Nucleus accumbens (tissue), 56 donors: ENCODE results near the gene CXCL16.
"Not testable (repeated sequence)": the region's sequence is repeated elsewhere in the genome, so short reads cannot be mapped to it uniquely, and the experiment has no call there.

Source experiments
- DNase-seq, 56 donors: peaks; one replicate each; lab custom pipeline; 2025; lab: John Stamatoyannopoulos, UW

The CXCL16 gene

GRCh38 chr17:4724650-4725049 is 15.1 kb downstream of the CXCL16 start:
- no peak for DNase-seq

GRCh38 chr17:4722678-4723240 is 17.0 kb downstream of the CXCL16 start:
- DNase-seq = no peak

- no peak for DNase-seq
These were observed 18.3 kb downstream of the CXCL16 start for GRCh38 chr17:4721203-4722135.

- DNase-seq = no peak
These were observed 18.9 kb downstream of the CXCL16 start for GRCh38 chr17:4720787-4721186.

- no peak for DNase-seq
These were observed 20.0 kb downstream of the CXCL16 start for GRCh38 chr17:4719684-4720221.

GRCh38 chr17:4719146-4719545 is 20.6 kb downstream of the CXCL16 start:
- DNase-seq = no peak

- no peak for DNase-seq
These were observed 21.5 kb downstream of the CXCL16 start for GRCh38 chr17:4718276-4718675.

GRCh38 chr17:4717791-4718190 is 21.9 kb downstream of the CXCL16 start:
- no peak for DNase-seq

GRCh38 chr17:4716081-4716480 is 23.6 kb downstream of the CXCL16 start:
- DNase-seq = no peak

GRCh38 chr17:4715063-4715744 is 24.5 kb downstream of the CXCL16 start:
- no peak for DNase-seq

- not testable (repeated sequence) for DNase-seq
These were observed 25.2 kb downstream of the CXCL16 start for GRCh38 chr17:4714340-4715062.

- no peak for DNase-seq
These were observed 27.2 kb downstream of the CXCL16 start for GRCh38 chr17:4712526-4712925.

GRCh38 chr17:4711661-4712181 is 28.0 kb downstream of the CXCL16 start:
- DNase-seq = peak in 14 of 56 donors; percentile 8 to 51 (median 28)

- DNase-seq = peak in 4 of 56 donors; percentile 27 to 45 (median 44)
These were observed 28.8 kb downstream of the CXCL16 start for GRCh38 chr17:4710693-4711634.

GRCh38 chr17:4709794-4710692 is 29.7 kb downstream of the CXCL16 start, which contains the start of gene ARRB2:
ARRB2 (plus strand) TSS chr17:4710632; CDS start chr17:4710722, 90 bp downstream.
- peak; percentile 88 to 100 (median 98) for DNase-seq

GRCh38 chr17:4708436-4708835 is 31.3 kb downstream of the CXCL16 start:
- peak in 14 of 56 donors; percentile 1 to 47 (median 15) for DNase-seq

- no peak for DNase-seq
These were observed 33.6 kb downstream of the CXCL16 start for GRCh38 chr17:4706121-4706520.

- DNase-seq = no peak
These were observed 34.7 kb downstream of the CXCL16 start for GRCh38 chr17:4704991-4705390.
